SK-N-SH treated with all-trans-retinoic acid at 6 μM for 48 hours (cell line): ENCODE measurements around the gene ACOX1.

Experiments used
- ATAC-seq: fragments of 200-7000 bp; cut with Tn5 transposase; 3 replicates; pipeline ENCODE4 v1.9.1; 2020; ENCODE audit warnings: mild to moderate bottlenecking, moderate library complexity
- ARNTL ChIP-seq: fragments of 450-650 bp; formaldehyde crosslinking; IDR thresholded peaks from 2 replicates; pipeline ENCODE4 v1.5.0; 2020; ENCODE audit warnings: low read depth, mild to moderate bottlenecking, moderate library complexity, borderline replicate concordance
- CSDC2 ChIP-seq: fragments of 250-450 bp; sonication (Bioruptor Pico); IDR thresholded peaks from 2 replicates; pipeline ENCODE4 v1.5.0; 2020; ENCODE audit warnings: mild to moderate bottlenecking, moderate library complexity
- CSRNP3 ChIP-seq: fragments of 250-450 bp; sonication (Bioruptor Pico); IDR thresholded peaks from 2 replicates; pipeline ENCODE4 v1.5.1; 2021; ENCODE audit warnings: mild to moderate bottlenecking, moderate library complexity
- ESRRG ChIP-seq: fragments of 250-450 bp; sonication (Bioruptor Pico); IDR thresholded peaks from 2 replicates; pipeline ENCODE4 v1.6.1; 2021; ENCODE audit warnings: mild to moderate bottlenecking
- OSR1 ChIP-seq: fragments of 250-450 bp; sonication (Bioruptor Pico); IDR thresholded peaks from 2 replicates; pipeline ENCODE4 v1.8.0; 2022; ENCODE audit warnings: moderate library complexity, mild to moderate bottlenecking, inconsistent platforms
- PPARA ChIP-seq: fragments of 250-450 bp; sonication (Bioruptor Pico); IDR thresholded peaks from 2 replicates; pipeline ENCODE4 v1.5.0; 2020; ENCODE audit warnings: mild to moderate bottlenecking, borderline replicate concordance
- RARB ChIP-seq: fragments of 250-450 bp; sonication (Bioruptor Pico); IDR thresholded peaks from 2 replicates; pipeline ENCODE4 v1.8.0; 2021; ENCODE audit warnings: mild to moderate bottlenecking, moderate library complexity
- SNAI2 ChIP-seq: fragments of 250-450 bp; sonication (Bioruptor Pico); IDR thresholded peaks from 2 replicates; pipeline ENCODE4 v1.5.0; 2020; ENCODE audit warnings: mild to moderate bottlenecking, moderate library complexity
- TOX ChIP-seq: fragments of 250-450 bp; sonication (Bioruptor Pico); IDR thresholded peaks from 2 replicates; pipeline ENCODE4 v1.8.0; 2021; ENCODE audit warnings: mild to moderate bottlenecking, moderate library complexity, borderline replicate concordance
- TSHZ2 ChIP-seq: fragments of 250-450 bp; sonication (Bioruptor Pico); IDR thresholded peaks from 2 replicates; pipeline ENCODE4 v1.5.0; 2020; ENCODE audit warnings: mild to moderate bottlenecking, moderate library complexity
- ZC3H10 ChIP-seq: fragments of 250-450 bp; sonication (Bioruptor Pico); IDR thresholded peaks from 2 replicates; pipeline ENCODE4 v1.5.1; 2021; ENCODE audit warnings: mild to moderate bottlenecking, moderate library complexity
- ZFP3 ChIP-seq: fragments of 250-450 bp; sonication (Bioruptor Pico); IDR thresholded peaks from 2 replicates; pipeline ENCODE4 v1.5.0; 2020; ENCODE audit warnings: mild to moderate bottlenecking, moderate library complexity
- ZFP30 ChIP-seq: fragments of 450-650 bp; formaldehyde crosslinking; IDR thresholded peaks from 2 replicates; pipeline ENCODE4 v1.5.0; 2022; ENCODE audit warnings: mild to moderate bottlenecking, moderate library complexity
- ZNF565 ChIP-seq: fragments of 450-650 bp; formaldehyde crosslinking; conservative IDR thresholded peaks from 2 replicates; pipeline ENCODE4 v1.5.0; 2020; ENCODE audit warnings: low read depth, mild to moderate bottlenecking, moderate library complexity
- ZNF8 ChIP-seq: fragments of 450-650 bp; formaldehyde crosslinking; IDR thresholded peaks from 2 replicates; pipeline ENCODE4 v1.5.0; 2020; ENCODE audit warnings: mild to moderate bottlenecking, moderate library complexity
- TF ChIP-seq, protein P1 (sequence below): fragments of 250-450 bp; sonication (Bioruptor Pico); IDR thresholded peaks from 2 replicates; pipeline ENCODE4 v1.8.0; 2020; ENCODE audit warnings: mild to moderate bottlenecking, moderate library complexity, borderline replicate concordance

The ACOX1 gene

GRCh38 chr17:75922173-75922961, 56.6 kb downstream of the ACOX1 start:
- ATAC-seq: no peak
- no peak for TF ChIP-seq ZFP3 (CRISPR knock-in tag)
- TF ChIP-seq, protein P1, sequence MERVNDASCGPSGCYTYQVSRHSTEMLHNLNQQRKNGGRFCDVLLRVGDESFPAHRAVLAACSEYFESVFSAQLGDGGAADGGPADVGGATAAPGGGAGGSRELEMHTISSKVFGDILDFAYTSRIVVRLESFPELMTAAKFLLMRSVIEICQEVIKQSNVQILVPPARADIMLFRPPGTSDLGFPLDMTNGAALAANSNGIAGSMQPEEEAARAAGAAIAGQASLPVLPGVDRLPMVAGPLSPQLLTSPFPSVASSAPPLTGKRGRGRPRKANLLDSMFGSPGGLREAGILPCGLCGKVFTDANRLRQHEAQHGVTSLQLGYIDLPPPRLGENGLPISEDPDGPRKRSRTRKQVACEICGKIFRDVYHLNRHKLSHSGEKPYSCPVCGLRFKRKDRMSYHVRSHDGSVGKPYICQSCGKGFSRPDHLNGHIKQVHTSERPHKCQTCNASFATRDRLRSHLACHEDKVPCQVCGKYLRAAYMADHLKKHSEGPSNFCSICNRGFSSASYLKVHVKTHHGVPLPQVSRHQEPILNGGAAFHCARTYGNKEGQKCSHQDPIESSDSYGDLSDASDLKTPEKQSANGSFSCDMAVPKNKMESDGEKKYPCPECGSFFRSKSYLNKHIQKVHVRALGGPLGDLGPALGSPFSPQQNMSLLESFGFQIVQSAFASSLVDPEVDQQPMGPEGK (CRISPR knock-in tag): no peak
- no peak for TF ChIP-seq PPARA
- TF ChIP-seq, all 23 proteins: peak for 0

DNA sequence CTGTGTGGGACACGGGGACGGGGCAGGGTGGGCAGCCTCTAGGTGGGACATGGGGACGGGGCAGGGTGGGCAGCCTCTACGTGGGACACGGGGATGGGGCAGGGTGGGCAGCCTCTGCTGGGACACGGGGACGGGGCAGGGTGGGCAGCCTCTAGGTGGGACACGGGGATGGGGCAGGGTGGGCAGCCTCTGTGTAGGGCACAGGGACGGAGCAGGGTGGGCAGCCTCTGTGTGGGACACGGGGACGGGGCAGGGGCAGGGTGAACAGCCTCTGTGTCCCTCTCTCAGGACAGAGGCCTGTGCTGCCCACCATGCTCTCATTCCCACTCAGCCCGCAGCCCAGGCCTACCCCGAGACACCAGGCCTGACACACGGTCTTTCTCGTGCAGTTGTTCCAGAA, 57.4 kb downstream of the ACOX1 start:
- TF ChIP-seq ESRRG (CRISPR knock-in tag) (no peak), OSR1 (CRISPR knock-in tag) (no peak), SNAI2 (CRISPR knock-in tag) (no peak), CSRNP3 (CRISPR knock-in tag) (no peak), CSDC2 (no peak), ARNTL (CRISPR knock-in tag) (no peak), PPARA (no peak), ZNF8 (CRISPR knock-in tag) (no peak), TOX (CRISPR knock-in tag) (no peak), ZFP3 (CRISPR knock-in tag) (no peak), ZC3H10 (CRISPR knock-in tag) (no peak), ZNF565 (CRISPR knock-in tag) (no peak), TSHZ2 (CRISPR knock-in tag) (no peak), RARB (CRISPR knock-in tag) (no peak)
- TF ChIP-seq, protein P1 (CRISPR knock-in tag): no peak
- ATAC-seq: no peak

GRCh38 chr17:75920045-75920560, 58.9 kb downstream of the ACOX1 start:
- TF ChIP-seq CSRNP3 (CRISPR knock-in tag): no peak
- TF ChIP-seq ZNF565 (CRISPR knock-in tag): no peak
- no peak for TF ChIP-seq ZFP30 (CRISPR knock-in tag)
- TF ChIP-seq, protein P1 (CRISPR knock-in tag): no peak
- no peak for TF ChIP-seq OSR1 (CRISPR knock-in tag)
- no peak for ATAC-seq
